Right kidney (tissue), 1 donor: Measurements from ENCODE around the gene ITIH5.

Source experiments
- DNase-seq: peaks from one replicate; pipeline ENCODE4 v3.0.0-alpha.2; 2016

Gene ITIH5

GRCh38 chr10:7634142-7634894 is 32.4 kb downstream of the ITIH5 start:
- DNase-seq = peak; percentile 5

- DNase-seq = no peak
Measured at GRCh38 chr10:7626283-7626682, 40.5 kb downstream of the ITIH5 start.

DNA sequence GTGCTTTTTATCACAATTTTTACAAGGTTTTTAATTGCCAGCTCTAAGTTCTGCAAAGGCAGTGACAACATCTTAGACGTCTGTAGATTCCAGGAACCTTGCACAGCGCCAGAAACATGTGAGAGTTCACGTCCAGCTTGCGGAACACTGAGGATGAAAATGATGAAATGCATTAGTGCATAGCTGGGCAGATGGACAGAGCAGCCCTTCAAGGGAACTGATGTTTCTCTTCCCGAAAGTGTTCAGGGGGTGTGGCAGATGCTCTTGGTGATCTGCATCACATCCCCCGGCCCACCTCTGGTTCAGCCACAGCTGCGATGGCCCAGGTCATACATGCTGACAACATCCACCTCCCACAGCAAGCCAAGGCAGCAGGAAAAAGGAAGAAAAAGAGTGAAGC is 40.9 kb downstream of the ITIH5 start:
- DNase-seq = no peak

DNA sequence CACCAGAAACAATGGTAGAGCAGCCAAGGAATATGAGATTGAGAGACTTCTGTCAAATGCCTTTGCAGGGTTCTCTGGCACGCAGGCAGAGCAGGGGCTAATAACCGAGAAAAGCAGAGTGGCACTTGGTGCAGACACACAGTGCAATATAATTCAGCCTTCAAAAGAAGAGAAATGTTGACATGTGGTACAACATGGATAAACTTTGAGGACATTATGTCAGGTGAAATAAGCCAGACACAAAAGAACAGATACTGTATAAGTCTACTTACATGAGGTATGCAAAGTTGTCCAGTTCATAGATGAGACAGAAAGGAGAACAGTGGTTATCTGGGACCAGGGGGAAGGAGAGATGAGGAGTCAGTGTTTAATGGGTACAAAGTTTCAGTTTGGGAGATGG is 41.8 kb downstream of the ITIH5 start:
- DNase-seq = no peak

GRCh38 chr10:7622969-7623368 is 43.8 kb downstream of the ITIH5 start:
- DNase-seq = no peak

DNA sequence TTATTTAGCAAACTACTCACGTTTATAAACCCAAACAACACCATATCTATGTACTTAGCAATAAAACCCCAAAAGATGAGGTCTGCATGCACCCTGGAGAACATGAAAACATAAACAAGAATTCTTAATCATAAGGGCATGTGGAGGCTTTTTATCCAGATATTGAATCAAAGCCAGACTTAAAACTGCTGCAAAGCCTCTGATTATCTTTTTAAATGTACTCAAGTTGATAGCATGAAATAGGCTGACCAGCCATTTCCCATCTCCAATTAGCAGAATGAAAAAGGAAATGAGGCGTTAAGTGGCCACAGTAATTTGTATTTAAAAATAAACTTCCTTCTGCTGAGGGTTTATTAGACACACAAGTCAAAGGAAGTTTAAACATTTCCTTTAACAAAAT is 48.3 kb downstream of the ITIH5 start:
- DNase-seq = no peak

GRCh38 chr10:7611909-7612308 is 54.9 kb downstream of the ITIH5 start:
- no peak for DNase-seq

DNA sequence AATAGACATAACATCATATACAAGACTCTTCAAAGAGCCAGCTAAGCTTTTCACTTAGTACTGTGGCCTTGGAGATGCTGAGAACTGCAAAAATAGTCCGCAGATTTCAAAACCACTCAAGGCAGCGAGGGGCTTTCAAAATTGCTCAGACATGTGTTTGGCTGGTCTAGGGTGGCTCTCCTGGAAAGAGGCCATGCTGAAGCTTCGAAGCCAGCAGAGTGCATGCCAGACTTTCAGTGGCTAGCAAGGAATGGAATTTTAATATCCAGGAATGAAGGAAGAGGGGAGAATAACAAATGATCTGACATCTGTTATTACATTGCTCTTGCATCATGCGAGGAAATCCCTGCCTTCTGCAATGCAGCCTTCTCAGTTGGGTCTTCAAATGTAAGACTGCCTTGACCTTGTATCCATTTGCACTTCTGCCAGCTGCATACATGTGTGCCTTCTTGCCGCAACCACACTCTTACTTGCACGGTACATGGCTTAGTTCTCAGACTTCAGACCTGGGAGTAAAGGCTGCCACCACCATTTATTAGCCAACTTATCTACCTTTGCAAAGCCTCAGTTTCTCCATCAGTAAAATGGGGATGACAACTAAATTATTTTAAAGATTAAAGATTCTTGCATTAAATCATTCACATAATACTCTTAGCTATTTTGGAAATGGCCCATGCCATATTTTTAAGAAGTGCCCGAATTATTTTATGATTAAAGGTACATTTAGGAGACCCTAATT is 55.9 kb downstream of the ITIH5 start:
- no peak for DNase-seq

- DNase-seq = no peak
Measured at GRCh38 chr10:7610026-7610425, 56.7 kb downstream of the ITIH5 start.

GRCh38 chr10:7609556-7609955 is 57.2 kb downstream of the ITIH5 start:
- DNase-seq = no peak

- no peak for DNase-seq
Measured at GRCh38 chr10:7608001-7608400, 58.8 kb downstream of the ITIH5 start.

- DNase-seq = no peak
Measured at GRCh38 chr10:7606951-7607404, 59.8 kb downstream of the ITIH5 start.

DNA sequence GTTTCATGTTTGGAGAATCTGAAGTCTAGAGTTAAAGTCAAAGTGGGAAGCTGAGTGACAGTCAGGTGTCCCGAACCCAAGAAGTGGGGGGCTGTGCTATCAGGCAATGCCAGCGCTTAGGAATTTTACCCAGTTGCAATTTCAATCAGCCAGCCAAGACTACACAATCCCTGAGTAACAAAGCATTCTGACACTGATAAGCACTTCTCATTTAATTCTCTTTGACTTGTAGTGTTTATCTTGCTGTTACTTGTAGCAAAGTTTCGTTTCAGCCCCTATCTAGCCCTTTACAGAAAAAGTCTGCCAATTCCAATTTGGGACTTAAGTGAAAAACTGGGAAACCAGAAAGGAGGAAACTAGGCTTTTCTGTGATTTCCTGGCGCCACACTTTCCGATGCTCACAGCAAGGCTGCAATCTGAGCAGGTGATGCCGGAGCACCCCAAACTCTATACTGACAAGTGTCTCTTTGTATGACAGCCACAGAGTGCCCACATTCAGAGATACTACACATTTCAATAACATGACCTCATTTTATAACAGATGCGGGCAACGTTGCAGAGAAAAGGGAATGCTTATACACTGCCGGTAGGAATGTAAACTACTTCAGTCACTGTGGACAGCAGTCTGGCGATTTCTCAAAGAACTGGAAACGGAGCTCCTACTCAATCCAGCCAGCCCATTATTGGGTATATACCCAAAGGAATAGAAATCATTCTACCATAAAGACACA is 61.0 kb downstream of the ITIH5 start:
- DNase-seq = no peak

DNA sequence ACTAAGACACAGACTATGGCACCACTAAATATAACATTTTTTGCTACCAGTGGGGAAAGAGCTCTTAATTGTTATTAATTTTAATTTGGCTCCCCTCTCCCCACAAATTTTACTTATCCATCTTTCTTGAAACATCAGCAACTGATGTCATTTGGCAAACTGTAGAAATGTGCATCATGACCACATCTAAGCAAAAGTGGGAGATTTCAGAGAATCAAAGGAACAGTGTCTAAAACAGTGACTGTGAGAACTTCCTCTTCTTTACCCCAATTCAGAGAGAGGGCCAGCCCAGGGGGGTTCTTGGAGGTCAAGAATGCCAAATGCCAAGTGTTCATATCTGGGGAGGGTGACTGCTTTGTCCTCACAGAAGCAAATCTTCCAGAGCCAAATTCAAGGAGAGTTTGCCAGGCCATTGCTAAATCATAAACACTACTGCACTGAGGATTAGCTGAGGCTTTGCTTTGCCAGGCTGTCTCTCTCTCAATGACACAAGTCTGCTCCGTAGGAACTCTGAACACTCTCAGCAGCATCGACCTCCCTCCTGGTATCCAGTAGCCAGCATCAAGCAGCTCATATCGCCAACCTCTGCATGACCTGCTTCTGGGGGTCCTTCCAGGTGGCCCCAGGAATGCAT is 65.6 kb downstream of the ITIH5 start:
- no peak for DNase-seq

DNA sequence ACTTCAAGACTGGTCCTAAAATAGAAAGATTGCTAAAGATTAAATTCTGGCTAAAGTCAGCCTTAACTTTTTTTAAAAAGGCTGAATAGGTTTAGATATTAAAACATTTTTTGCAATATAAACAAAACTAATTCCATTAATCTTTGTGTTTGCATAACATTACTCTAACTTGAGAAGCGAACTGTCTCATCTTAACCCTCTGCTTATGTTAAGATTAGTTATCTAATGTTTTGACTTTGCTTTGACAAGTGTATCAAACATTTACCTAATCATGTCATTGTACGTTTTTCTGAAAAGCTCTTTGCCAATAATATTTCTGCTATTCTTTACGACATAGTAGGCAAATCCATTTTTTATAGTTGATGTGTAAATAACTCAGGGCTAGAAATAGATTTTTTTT is 68.0 kb downstream of the ITIH5 start:
- no peak for DNase-seq

- DNase-seq = no peak
Measured at GRCh38 chr10:7596356-7596755, 70.4 kb downstream of the ITIH5 start.

DNA sequence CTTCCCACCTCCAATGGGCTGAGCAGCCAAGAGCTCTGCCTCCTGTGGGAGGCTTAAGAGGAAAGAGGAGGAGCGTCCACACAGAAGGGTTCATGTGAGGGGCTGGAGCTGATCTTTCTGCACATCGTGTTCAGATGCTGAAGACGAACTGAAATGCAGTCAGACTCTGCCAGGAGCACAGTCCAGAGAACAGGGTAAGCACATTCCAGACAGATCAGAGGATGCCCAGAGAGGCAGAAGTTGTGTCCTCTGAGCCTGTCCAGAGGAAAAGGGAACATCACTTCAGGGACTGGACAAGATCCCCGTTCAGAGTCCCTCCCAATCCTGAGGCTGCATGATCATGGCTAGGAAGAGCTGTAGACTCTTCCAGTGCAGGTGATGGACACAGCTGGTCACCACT is 72.9 kb downstream of the ITIH5 start:
- DNase-seq = no peak

DNA sequence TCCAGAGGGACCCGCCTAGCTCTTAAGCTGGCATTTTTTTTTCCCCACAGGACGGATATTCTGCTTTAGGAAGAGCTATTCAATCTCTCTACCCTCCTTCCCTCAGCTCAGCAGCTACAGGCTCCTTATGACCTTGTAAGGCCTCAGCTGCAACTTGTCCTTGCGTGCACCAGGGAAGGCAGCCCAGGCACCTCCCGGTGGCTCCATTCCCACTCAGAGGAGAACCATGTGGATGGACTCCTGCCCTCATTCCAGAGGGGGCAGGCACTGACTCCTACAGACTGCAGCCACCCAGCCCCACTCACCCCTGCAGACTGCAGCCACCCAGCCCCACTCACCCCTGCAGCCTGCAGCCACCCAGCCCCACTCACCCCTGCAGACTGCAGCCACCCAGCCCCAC is 73.7 kb downstream of the ITIH5 start:
- DNase-seq = no peak

- no peak for DNase-seq
Measured at GRCh38 chr10:7592627-7593026, 74.1 kb downstream of the ITIH5 start.

- no peak for DNase-seq
Measured at GRCh38 chr10:7590271-7590670, 76.5 kb downstream of the ITIH5 start.

GRCh38 chr10:7589748-7590147 is 77.0 kb downstream of the ITIH5 start:
- no peak for DNase-seq

GRCh38 chr10:7587865-7588188 is 78.9 kb downstream of the ITIH5 start:
- DNase-seq = no peak
